OCI-LY1 (cell line): ENCODE measurements around the gene TLR3.

ENCODE experiments used
- H2AFZ ChIP-seq: fragments of 200-600 bp; sonication (generic), shearing (Covaris generic); 2 replicates; pipeline ENCODE4 v1.6.0; 2014; ENCODE audit warnings: antibody characterized with exemption, mild to moderate bottlenecking, low read length
- H3F3A ChIP-seq: fragments of 200-600 bp; sonication (generic), shearing (Covaris generic); 2 replicates; pipeline ENCODE4 v1.6.0; 2014; ENCODE audit warnings: mild to moderate bottlenecking, antibody characterized with exemption, low read length, moderate library complexity; ENCODE audit not compliant: insufficient read depth
- H3K27ac ChIP-seq: fragments of 200-600 bp; sonication (generic); 2 replicates; pipeline ENCODE4 v1.5.1; 2014; ENCODE audit warnings: low read length, mixed run types, mild to moderate bottlenecking, low read depth; ENCODE audit not compliant: poor library complexity, severe bottlenecking
- H3K27me3 ChIP-seq: fragments of 200-600 bp; sonication (generic); 2 replicates; pipeline ENCODE4 v1.6.0; 2014; ENCODE audit warnings: antibody characterized with exemption, mild to moderate bottlenecking, low read length, moderate library complexity; ENCODE audit not compliant: insufficient read depth
- H3K36me3 ChIP-seq: fragments of 200-600 bp; sonication (generic); 2 replicates; pipeline ENCODE4 v1.6.1; 2014; ENCODE audit warnings: mild to moderate bottlenecking, antibody characterized with exemption, low read length, moderate library complexity, mixed read lengths; ENCODE audit not compliant: insufficient read depth
- H3K4me1 ChIP-seq: fragments of 200-600 bp; sonication (generic); 2 replicates; pipeline ENCODE4 v1.5.1; 2014; ENCODE audit warnings: mild to moderate bottlenecking, low read length, moderate library complexity; ENCODE audit not compliant: insufficient read depth, severe bottlenecking
- H3K4me2 ChIP-seq: fragments of 200-600 bp; sonication (generic), shearing (Covaris generic); 2 replicates; pipeline ENCODE4 v1.6.1; 2014; ENCODE audit warnings: low read length
- H3K4me3 ChIP-seq: fragments of 200-600 bp; sonication (generic); 2 replicates; pipeline ENCODE4 v1.5.1; 2014; ENCODE audit warnings: low read length, low read depth, mild to moderate bottlenecking, mixed read lengths; ENCODE audit not compliant: poor library complexity, severe bottlenecking
- H3K79me2 ChIP-seq: fragments of 200-600 bp; shearing (Covaris generic); 2 replicates; pipeline ENCODE4 v1.6.1; 2016; ENCODE audit warnings: mixed run types, low read length, mixed read lengths; ENCODE audit not compliant: insufficient read depth
- H3K9ac ChIP-seq: fragments of 200-600 bp; sonication (generic), shearing (Covaris generic); 2 replicates; pipeline ENCODE4 v1.6.1; 2014; ENCODE audit warnings: mild to moderate bottlenecking, low read length, mixed read lengths
- H3K9me2 ChIP-seq: fragments of 200-600 bp; sonication (generic), shearing (Covaris generic); 2 replicates; pipeline ENCODE4 v1.6.1; 2014; ENCODE audit warnings: low read depth, mild to moderate bottlenecking, low read length, mixed read lengths
- H3K9me3 ChIP-seq: fragments of 200-600 bp; shearing (Covaris generic); 2 replicates; pipeline ENCODE4 v1.6.1; 2014; ENCODE audit warnings: low read length, mixed read lengths
- H4K20me1 ChIP-seq: fragments of 200-600 bp; sonication (generic), shearing (Covaris generic); 2 replicates; pipeline ENCODE4 v1.6.0; 2016; ENCODE audit warnings: mild to moderate bottlenecking, low read length; ENCODE audit not compliant: insufficient read depth
- EZH2 ChIP-seq: fragments of 200-600 bp; sonication (generic), shearing (Covaris generic); IDR thresholded peaks from 2 replicates; pipeline ENCODE4 v1.8.0; 2017; ENCODE audit warnings: borderline replicate concordance, mixed run types, mild to moderate bottlenecking, antibody characterized with exemption, low read length, moderate library complexity, mixed read lengths
- TF ChIP-seq, protein P1 (sequence below): fragments of 200-600 bp; sonication (generic), shearing (Covaris generic); IDR thresholded peaks from 2 replicates; pipeline ENCODE4 v1.5.1; 2017; ENCODE audit warnings: mild to moderate bottlenecking, antibody characterized with exemption, low read length, moderate library complexity, mixed read lengths

The TLR3 gene

DNA sequence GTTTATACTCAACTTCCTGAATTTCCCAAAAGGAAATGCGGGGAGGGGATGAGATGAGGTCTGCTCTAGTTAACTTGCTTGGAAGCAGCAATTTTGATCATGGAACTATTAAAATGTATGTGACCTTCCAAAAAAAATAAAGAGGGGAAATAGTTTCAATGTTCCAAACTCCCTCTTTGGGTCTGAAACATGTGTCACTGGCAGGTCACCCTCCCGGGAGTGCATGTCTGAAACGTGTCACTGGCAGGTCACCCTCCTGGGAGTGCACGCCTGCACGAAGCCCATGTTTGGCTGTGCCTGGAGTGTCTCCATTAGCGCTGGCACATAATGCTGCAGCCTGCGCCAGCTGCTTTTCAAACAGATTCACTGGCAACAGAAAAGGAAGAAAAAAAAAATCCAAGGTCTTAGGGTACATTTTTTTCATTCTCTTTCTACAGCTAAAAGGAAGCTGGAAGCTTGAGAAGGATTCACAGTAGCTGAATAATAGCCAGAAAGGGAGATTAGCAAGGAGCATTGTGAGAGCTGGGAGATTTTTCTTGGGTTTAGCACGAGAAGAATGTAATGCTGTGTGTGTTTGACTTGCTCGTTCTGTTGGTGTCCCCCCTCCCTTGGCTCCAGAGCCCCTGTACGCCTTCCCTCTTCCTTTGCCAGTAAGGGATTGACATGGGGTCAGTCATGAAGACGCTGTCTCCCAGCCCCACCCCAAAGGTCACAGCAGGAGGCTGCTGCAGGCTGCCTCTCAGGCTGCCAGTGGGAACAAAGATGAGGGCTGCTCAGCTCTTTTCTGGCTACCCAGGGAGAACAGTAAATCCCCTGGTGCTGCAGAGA, 39.2 kb upstream of the TLR3 start:
- H3K27me3 ChIP-seq: no peaks in the 10 kb centered on the region
- H3K9ac ChIP-seq: no peak overlapping the region
- no peaks in the 10 kb centered on the region for H3K79me2 ChIP-seq
- H3K4me3 ChIP-seq: no peak overlapping the region
- H3K27ac ChIP-seq: no peak overlapping the region
- H3K36me3 ChIP-seq: no peaks in the 10 kb centered on the region; the same call in 1 of the 2 replicates
- no peaks in the 10 kb centered on the region for H3K9me2 ChIP-seq
- TF ChIP-seq, protein P1, sequence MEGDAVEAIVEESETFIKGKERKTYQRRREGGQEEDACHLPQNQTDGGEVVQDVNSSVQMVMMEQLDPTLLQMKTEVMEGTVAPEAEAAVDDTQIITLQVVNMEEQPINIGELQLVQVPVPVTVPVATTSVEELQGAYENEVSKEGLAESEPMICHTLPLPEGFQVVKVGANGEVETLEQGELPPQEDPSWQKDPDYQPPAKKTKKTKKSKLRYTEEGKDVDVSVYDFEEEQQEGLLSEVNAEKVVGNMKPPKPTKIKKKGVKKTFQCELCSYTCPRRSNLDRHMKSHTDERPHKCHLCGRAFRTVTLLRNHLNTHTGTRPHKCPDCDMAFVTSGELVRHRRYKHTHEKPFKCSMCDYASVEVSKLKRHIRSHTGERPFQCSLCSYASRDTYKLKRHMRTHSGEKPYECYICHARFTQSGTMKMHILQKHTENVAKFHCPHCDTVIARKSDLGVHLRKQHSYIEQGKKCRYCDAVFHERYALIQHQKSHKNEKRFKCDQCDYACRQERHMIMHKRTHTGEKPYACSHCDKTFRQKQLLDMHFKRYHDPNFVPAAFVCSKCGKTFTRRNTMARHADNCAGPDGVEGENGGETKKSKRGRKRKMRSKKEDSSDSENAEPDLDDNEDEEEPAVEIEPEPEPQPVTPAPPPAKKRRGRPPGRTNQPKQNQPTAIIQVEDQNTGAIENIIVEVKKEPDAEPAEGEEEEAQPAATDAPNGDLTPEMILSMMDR: no peak
- TF ChIP-seq EZH2: no peak
- no peaks in the 10 kb centered on the region for H3K4me1 ChIP-seq
- H3F3A ChIP-seq: no peaks in the 10 kb centered on the region
- H3K9me3 ChIP-seq: no peaks in the 10 kb centered on the region
- H3K4me2 ChIP-seq: no peak overlapping the region
- no peak overlapping the region for H2AFZ ChIP-seq
- no peaks in the 10 kb centered on the region for H4K20me1 ChIP-seq

DNA sequence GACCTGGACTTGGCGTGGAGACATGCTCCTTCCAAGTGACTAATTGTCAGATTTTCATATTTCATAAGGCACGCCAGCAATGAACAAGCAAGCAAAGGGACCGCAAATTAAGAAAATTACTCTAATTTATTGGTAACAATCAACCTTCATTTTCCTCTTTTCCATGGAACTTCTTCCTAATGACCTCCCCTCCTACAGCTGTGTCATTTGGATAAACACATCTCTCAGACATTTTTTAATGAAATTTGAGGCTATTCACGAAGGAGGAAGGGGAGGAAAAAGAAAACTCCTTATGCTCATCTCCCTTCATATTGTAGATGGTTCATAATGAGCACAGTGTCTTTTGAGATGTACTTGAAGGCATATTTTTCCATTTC, 38.6 kb upstream of the TLR3 start:
- Histone ChIP-seq H3K4me2 (no peak overlapping the region), H3K9me2 (no peaks in the 10 kb centered on the region), H3K9me3 (no peaks in the 10 kb centered on the region), H3K36me3 (no peaks in the 10 kb centered on the region; the same call in 1 of the 2 replicates), H3K9ac (no peak overlapping the region), H2AFZ (no peak overlapping the region), H3K79me2 (no peaks in the 10 kb centered on the region), H3F3A (no peaks in the 10 kb centered on the region), H4K20me1 (no peaks in the 10 kb centered on the region), H3K4me1 (no peaks in the 10 kb centered on the region), H3K27me3 (no peaks in the 10 kb centered on the region), H3K4me3 (no peak overlapping the region), H3K27ac (no peak overlapping the region)
- TF ChIP-seq, protein P1: no peak

DNA sequence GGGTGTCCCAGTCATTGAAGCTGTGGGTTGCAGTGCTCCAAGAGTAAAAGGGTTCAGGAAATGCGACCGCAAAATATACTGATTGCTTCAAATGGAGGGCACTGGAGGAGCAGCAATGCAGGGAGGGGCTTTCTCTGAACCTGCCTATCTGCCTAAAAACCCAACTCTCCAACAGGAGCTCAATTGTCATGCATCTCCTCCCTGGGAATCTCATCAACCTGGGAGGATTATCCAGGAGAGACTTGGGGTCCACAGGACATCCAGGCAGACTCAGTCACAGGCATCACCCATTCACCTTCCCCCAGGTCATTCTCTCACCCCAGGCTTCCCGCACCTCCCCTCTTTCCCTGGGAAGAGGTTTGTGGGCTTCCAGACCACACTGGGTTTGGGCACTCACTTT, 38.2 kb upstream of the TLR3 start:
- TF ChIP-seq, protein P1: no peak
- TF ChIP-seq EZH2: no peak
- Histone ChIP-seq H3K36me3 (no peaks in the 10 kb centered on the region; the same call in 1 of the 2 replicates), H3K79me2 (no peaks in the 10 kb centered on the region), H3K4me3 (no peak overlapping the region), H2AFZ (no peak overlapping the region), H3K9me3 (no peaks in the 10 kb centered on the region), H3K27ac (no peak overlapping the region), H3K9ac (no peak overlapping the region), H3K4me2 (no peak overlapping the region), H4K20me1 (no peaks in the 10 kb centered on the region), H3K4me1 (no peaks in the 10 kb centered on the region), H3K9me2 (no peaks in the 10 kb centered on the region), H3K27me3 (no peaks in the 10 kb centered on the region), H3F3A (no peaks in the 10 kb centered on the region)
